Measurements from ENCODE around the gene EYS.

The EYS gene

DNA sequence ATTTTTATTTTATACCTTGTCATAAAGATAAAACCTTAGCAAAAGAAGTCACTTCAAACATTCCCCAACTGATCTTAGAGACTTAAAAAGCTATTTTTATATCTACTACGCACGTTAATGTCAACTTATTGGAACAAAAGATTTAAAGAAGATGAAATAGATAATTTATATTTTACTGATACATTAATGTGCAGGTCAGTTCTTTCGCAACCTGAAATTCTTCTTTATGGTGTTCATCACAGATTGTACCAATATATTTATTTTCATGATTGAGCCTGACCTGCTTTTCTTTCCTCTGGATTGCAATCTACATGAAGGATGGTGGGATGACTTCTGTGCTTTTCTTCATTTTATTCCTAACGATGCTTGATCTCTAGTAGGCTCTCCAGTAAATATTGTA is 1475.1 kb downstream of the EYS start:
- DNase-seq (ENCODE audit: low spot score) = no peak

GRCh38 chr6:64230530-64230929 is 1476.5 kb downstream of the EYS start:
- DNase-seq (ENCODE audit: low spot score) = no peak

DNA sequence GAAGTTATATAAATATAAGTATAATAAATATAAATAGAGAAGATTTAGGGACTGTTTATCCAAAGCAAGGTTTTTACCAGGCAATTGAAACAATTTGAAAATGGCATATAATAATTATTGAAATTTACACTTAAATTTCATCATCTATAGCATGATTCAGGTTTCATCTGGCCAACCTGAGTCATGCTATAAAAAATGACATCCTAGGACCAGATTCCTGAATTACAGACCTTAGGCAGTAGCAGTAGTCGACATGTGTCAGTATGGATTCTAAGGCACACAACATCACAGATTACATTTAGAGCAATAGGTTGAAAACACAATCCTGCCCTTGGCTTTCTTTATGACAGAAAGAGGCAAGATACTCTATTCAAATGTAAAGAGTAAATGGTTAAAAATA is 1479.2 kb downstream of the EYS start:
- DNase-seq (ENCODE audit: low spot score) = no peak

- DNase-seq (ENCODE audit: low spot score) = no peak
Measured at GRCh38 chr6:64225503-64225902, 1481.5 kb downstream of the EYS start.

GRCh38 chr6:64224819-64225218 is 1482.2 kb downstream of the EYS start:
- no peak for DNase-seq (ENCODE audit: low spot score)

DNA sequence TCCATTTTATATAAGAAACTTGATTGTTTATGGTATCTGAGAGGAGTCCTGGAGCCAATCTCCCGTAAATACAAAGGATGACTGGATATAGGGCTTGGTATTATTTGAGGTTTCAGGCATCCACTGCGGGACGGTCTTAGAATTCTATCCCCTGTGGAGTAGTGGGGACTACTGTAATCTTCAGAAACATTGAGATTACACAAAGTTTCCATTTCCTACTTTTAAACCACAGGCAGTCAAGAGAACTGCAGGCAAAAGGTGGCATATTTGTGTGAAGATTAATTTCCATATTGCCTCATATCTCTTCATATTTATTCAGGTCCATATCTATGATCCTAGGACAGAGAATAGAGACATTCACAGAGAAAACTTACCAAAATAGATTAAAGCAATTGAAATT is 1485.2 kb downstream of the EYS start:
- DNase-seq (ENCODE audit: low spot score) = no peak

DNA sequence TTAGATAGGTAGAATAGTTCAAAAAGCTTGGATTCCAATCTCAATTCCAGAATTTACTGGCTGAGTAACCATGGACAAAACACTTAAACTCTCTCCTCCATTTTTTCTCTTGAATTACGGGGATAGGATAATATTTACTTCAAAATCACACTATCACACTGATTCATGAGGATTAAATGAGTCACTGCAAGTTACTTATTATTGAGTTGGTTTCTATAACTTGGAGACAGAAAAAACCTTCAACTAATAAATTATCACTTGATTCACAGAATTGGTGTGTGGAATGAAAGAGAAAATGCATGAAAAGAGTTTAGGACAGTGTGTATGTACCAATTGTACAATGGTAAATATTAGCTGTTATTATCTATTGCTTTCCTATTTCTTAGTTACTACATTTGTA is 1486.2 kb downstream of the EYS start:
- no peak for DNase-seq (ENCODE audit: low spot score)

GRCh38 chr6:64217721-64218620 is 1489.1 kb downstream of the EYS start:
- DNase-seq (ENCODE audit: low spot score) = no peak

- no peak for DNase-seq (ENCODE audit: low spot score)
Measured at GRCh38 chr6:64214373-64214772, 1492.7 kb downstream of the EYS start.

- no peak for DNase-seq (ENCODE audit: low spot score)
Measured at GRCh38 chr6:64213697-64214096, 1493.3 kb downstream of the EYS start.

DNA sequence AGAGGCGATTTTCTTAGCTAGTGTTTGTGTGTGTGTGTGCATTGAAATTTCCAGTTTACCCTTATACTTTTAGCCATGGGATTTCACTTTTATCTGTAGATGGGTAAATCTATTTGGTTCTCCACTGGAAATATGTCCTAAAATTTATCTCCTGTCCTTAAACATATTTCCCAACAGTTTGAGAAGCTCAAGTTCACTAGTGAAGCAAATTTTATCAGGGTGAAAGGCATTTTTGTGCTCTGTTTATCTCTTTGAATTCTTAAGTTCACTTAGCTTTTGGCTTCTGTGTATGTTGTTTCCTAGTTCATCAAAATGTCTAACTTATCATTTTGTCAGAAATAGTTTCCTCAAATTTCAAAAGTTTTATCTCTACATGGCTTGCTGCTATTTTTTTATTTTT is 1509.8 kb downstream of the EYS start:
- no peak for DNase-seq (ENCODE audit: low spot score)

- no peak for DNase-seq (ENCODE audit: low spot score)
Measured at GRCh38 chr6:64186592-64186991, 1520.4 kb downstream of the EYS start.

- DNase-seq (ENCODE audit: low spot score) = no peak
Measured at GRCh38 chr6:64185621-64186020, 1521.4 kb downstream of the EYS start.

DNA sequence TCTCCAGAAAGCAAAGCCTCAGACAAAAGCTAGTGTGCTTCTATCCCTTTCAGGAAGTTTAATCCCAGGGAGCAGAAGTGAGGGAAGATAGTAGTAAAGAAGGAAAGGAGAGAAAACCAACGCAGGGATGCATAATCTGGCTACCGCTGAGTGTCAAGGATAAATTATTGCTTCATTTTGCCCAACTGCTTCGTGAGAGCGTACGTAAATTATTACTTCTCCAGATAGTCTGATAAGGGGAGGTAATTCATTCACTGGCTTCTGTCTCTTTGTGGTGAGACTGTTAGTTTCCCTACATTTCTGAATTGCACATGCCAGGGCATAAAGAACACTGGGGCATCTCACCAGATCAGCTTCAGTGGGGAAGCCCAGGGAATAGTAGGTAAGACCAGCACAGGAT is 1531.7 kb downstream of the EYS start:
- DNase-seq (ENCODE audit: low spot score) = no peak

GRCh38 chr6:64170316-64170715 is 1536.7 kb downstream of the EYS start:
- DNase-seq (ENCODE audit: low spot score) = no peak

GRCh38 chr6:64160486-64160885 is 1546.5 kb downstream of the EYS start:
- DNase-seq (ENCODE audit: low spot score) = no peak

GRCh38 chr6:64155063-64155462 is 1552.0 kb downstream of the EYS start:
- DNase-seq (ENCODE audit: low spot score) = no peak

DNA sequence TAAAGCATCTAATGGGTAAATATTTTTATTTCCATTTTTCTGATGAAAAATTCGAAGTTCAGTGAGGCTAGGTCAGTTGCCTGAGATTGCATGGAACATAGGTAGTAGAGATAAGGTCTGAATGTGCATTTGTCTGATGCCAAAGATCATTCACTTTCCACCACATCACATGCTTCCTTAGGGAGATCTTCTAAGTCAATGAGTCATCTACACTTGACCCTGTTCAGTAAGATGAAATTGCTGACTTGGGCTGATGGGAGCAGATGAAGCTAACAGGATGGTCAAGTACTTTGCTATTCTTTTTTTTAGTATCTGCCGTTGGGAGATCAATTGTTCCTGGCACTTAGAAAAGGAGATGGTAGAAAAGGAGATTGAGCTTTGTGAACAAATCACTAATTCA is 1560.2 kb downstream of the EYS start:
- no peak for DNase-seq (ENCODE audit: low spot score)

- no peak for DNase-seq (ENCODE audit: low spot score)
Measured at GRCh38 chr6:64146094-64146493, 1560.9 kb downstream of the EYS start.

GRCh38 chr6:64145658-64146057 is 1561.4 kb downstream of the EYS start:
- no peak for DNase-seq (ENCODE audit: low spot score)

GRCh38 chr6:64143101-64143500 is 1563.9 kb downstream of the EYS start:
- DNase-seq (ENCODE audit: low spot score) = no peak

GRCh38 chr6:64141680-64142079 is 1565.3 kb downstream of the EYS start:
- DNase-seq (ENCODE audit: low spot score) = no peak

- DNase-seq (ENCODE audit: low spot score) = no peak
Measured at GRCh38 chr6:64128301-64129024, 1578.6 kb downstream of the EYS start.

Data from AG08395 (cell line).